Peyer's patch (tissue), 4 donors: ENCODE measurements around the gene FAR2. TPM values are rescaled to one million over a fixed set of nuclear protein-coding genes. Genes with fewer than 3 reads are reported as not detected.
"Not testable (repeated sequence)": the region's sequence is repeated elsewhere in the genome, so short reads cannot be mapped to it uniquely, and the experiment has no call there.

Source experiments
- DNase-seq, 3 donors: peaks; one replicate each; pipeline ENCODE4 v3.0.0-alpha.2; 2017 to 2019
- H3K27ac ChIP-seq, 4 donors: fragments of 200-600 bp; sonication (generic); one replicate each; pipeline ENCODE4 v1.5.1; 2016 to 2019
- H3K27me3 ChIP-seq, 2 donors: fragments of 200-600 bp; sonication (generic); one replicate each; pipeline ENCODE4 v1.5.1; 2019
- H3K36me3 ChIP-seq, 3 donors: fragments of 200-600 bp; sonication (generic); one replicate each; pipeline ENCODE4 v1.5.1; 2016 to 2019
- H3K4me1 ChIP-seq, 4 donors: fragments of 200-600 bp; sonication (generic); one replicate each; pipeline ENCODE4 v1.5.1; 2016 to 2019
- H3K4me3 ChIP-seq, 4 donors: fragments of 200-600 bp; sonication (generic); 1 replicate in 3 of 4; 2 replicates in 1 of 4; pipeline ENCODE4 v1.5.1; 2016 to 2019; ENCODE audit warnings: mild to moderate bottlenecking in 1 of 4
- H3K9me3 ChIP-seq, 4 donors: fragments of 200-600 bp; sonication (generic); one replicate each; pipeline ENCODE4 v1.5.1; 2016 to 2019; ENCODE audit warnings: mild to moderate bottlenecking in 1 of 4
- CTCF ChIP-seq, 6 experiments: fragments of 450-650 bp in 4 of 6; fragments of 200-600 bp in 2 of 6; sonication (generic) in 1 of 6; IDR thresholded peaks; one replicate each; pipeline ENCODE4 v1.5.1; 2017 to 2019; ENCODE audit warnings: antibody characterized with exemption in 6 of 6, mild to moderate bottlenecking in 3 of 6, moderate library complexity in 1 of 6
- POLR2A ChIP-seq, 2 donors: fragments of 450-650 bp; IDR thresholded peaks; one replicate each; pipeline ENCODE4 v1.5.1; 2017; ENCODE audit warnings: antibody characterized with exemption in 2 of 2, mild to moderate bottlenecking in 2 of 2, moderate library complexity in 2 of 2
- total RNA-seq, 4 donors: library from RNA; depleted of rRNA; stranded (reverse); fragments of >200 nt; gene quantifications; one replicate each; pipeline ENCODE4 v1.1.0, GENCODE V29; 2016

FAR2 gene
- total RNA-seq, 4 donors from 2014 or later: 31.0 to 52.8 (median 40.1) TPM

- Histone ChIP-seq H3K36me3 (no peaks in the 10 kb centered on the region), H3K27me3 (no peaks in the 10 kb centered on the region), H3K4me1 (no peaks in the 10 kb centered on the region), H3K9me3 (no peaks in the 10 kb centered on the region), H3K27ac (no peak overlapping the region), H3K4me3 (no peak overlapping the region)
- no peak for TF ChIP-seq CTCF (IDR thresholded peaks at IDR 0.05)
- no peak for TF ChIP-seq POLR2A (IDR thresholded peaks at IDR 0.05)
- DNase-seq: no peak
Measured at GRCh38 chr12:29288031-29288430, 139.0 kb downstream of the FAR2 start.

- DNase-seq, H3K36me3 ChIP-seq, H3K4me1 ChIP-seq, H3K27ac ChIP-seq, H3K27me3 ChIP-seq, H3K9me3 ChIP-seq, H3K4me3 ChIP-seq: not testable (repeated sequence)
Measured at GRCh38 chr12:29290475-29290874, 141.4 kb downstream of the FAR2 start.

GRCh38 chr12:29291226-29291625, 142.1 kb downstream of the FAR2 start:
- no peaks in the 10 kb centered on the region for H3K4me1 ChIP-seq
- no peak for TF ChIP-seq CTCF (IDR thresholded peaks at IDR 0.05)
- TF ChIP-seq POLR2A (IDR thresholded peaks at IDR 0.05): no peak
- H3K9me3 ChIP-seq: no peaks in the 10 kb centered on the region
- DNase-seq: no peak
- no peak overlapping the region for H3K4me3 ChIP-seq
- H3K36me3 ChIP-seq: no peaks in the 10 kb centered on the region
- no peak overlapping the region for H3K27ac ChIP-seq
- H3K27me3 ChIP-seq: no peaks in the 10 kb centered on the region

- no peaks in the 10 kb centered on the region for H3K27me3 ChIP-seq
- no peaks in the 10 kb centered on the region for H3K9me3 ChIP-seq
- no peak for TF ChIP-seq POLR2A (IDR thresholded peaks at IDR 0.05)
- TF ChIP-seq CTCF (IDR thresholded peaks at IDR 0.05): no peak
- H3K4me1 ChIP-seq: no peaks in the 10 kb centered on the region
- no peak overlapping the region for H3K4me3 ChIP-seq
- no peaks in the 10 kb centered on the region for H3K36me3 ChIP-seq
- no peak overlapping the region for H3K27ac ChIP-seq
- DNase-seq: no peak
Measured at GRCh38 chr12:29299633-29300032, 150.6 kb downstream of the FAR2 start.

- no peaks in the 10 kb centered on the region for H3K27me3 ChIP-seq
- no peak overlapping the region for H3K4me3 ChIP-seq
- DNase-seq: no peak
- H3K9me3 ChIP-seq: no peaks in the 10 kb centered on the region
- no peak overlapping the region for H3K27ac ChIP-seq
- H3K4me1 ChIP-seq: no peaks in the 10 kb centered on the region
- TF ChIP-seq CTCF (IDR thresholded peaks at IDR 0.05): no peak
- TF ChIP-seq POLR2A (IDR thresholded peaks at IDR 0.05): no peak
- no peaks in the 10 kb centered on the region for H3K36me3 ChIP-seq
Measured at GRCh38 chr12:29301114-29301513, 152.0 kb downstream of the FAR2 start.

GRCh38 chr12:29304388-29304787, 155.3 kb downstream of the FAR2 start:
- DNase-seq: no peak
- TF ChIP-seq POLR2A (IDR thresholded peaks at IDR 0.05) (no peak), CTCF (IDR thresholded peaks at IDR 0.05) (no peak)
- Histone ChIP-seq H3K27me3 (no peaks in the 10 kb centered on the region), H3K36me3 (no peaks in the 10 kb centered on the region), H3K4me3 (no peak overlapping the region), H3K4me1 (no peaks in the 10 kb centered on the region), H3K27ac (no peak overlapping the region), H3K9me3 (no peaks in the 10 kb centered on the region)
